ENCODE results near the gene HAND2.

GRCh38 chr4:173494013-173494970 lies 35.7 kb downstream of the HAND2 start:
- TF ChIP-seq ZNF230 (CRISPR knock-in tag; IDR thresholded peaks at IDR 0.05) (no peak), ZNF274 (CRISPR knock-in tag; IDR thresholded peaks at IDR 0.05) (no peak), ZNF784 (CRISPR knock-in tag; IDR thresholded peaks at IDR 0.05; ENCODE audit: borderline replicate concordance) (no peak), MAZ (IDR thresholded peaks at IDR 0.05; ENCODE audit: borderline replicate concordance, low read depth, low read length) (no peak), MAZ (CRISPR knock-in tag; IDR thresholded peaks at IDR 0.05; ENCODE audit: low read depth) (no peak), POLR2G (IDR thresholded peaks at IDR 0.05; ENCODE audit: low read depth, low read length) (no peak), CTCF (CRISPR knock-in tag; IDR thresholded peaks at IDR 0.05) (peak; percentile 80), MXD4 (CRISPR knock-in tag; IDR thresholded peaks at IDR 0.05) (no peak), RAD21 (CRISPR knock-in tag; IDR thresholded peaks at IDR 0.05) (peak; percentile 40), ZNF501 (CRISPR knock-in tag; IDR thresholded peaks at IDR 0.05) (peak; percentile 55; the same call in 1 of the 2 replicates)
